HUDEP-2 (cell line): Measurements from ENCODE around the gene DMXL2.
A peak's percentile ranks its signal among the peaks of the same experiment; 100 is the strongest.
"Not testable (repeated sequence)": the region's sequence is repeated elsewhere in the genome, so short reads cannot be mapped to it uniquely, and the experiment has no call there.

ENCODE experiments used
- DNase-seq, 76 experiments: peaks; one replicate each; lab custom pipeline; 2025; ENCODE audit not compliant: unreplicated experiment in 76 of 76; lab: John Stamatoyannopoulos, UW

DMXL2 gene

DNA sequence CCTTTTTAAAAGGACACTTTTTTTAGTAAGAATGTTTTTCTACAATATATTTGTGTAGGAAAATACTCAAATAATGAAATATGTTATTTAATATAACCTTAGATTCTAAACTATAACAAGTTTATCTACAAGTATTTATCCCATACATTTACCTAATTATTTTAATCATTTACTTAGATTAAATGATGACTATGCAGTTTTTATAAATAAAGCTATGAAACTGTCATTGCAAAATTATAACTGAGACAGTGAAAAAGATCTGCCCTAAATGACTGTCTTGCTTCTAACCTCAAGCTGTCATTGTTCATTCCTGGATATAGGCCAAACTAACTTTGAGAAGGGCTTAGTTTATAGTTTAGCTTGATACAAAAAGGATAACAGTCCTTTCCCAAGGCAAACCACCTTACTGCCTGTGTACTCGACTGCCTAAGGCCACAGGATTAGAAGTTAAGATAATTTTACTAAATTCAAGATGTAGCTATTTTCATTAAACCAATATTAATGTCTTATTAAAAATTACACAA lies 197.0 kb downstream of the DMXL2 start:
- DNase-seq, result no peak

GRCh38 chr15:51424780-51425179 lies 197.8 kb downstream of the DMXL2 start:
- DNase-seq, result no peak

DNA sequence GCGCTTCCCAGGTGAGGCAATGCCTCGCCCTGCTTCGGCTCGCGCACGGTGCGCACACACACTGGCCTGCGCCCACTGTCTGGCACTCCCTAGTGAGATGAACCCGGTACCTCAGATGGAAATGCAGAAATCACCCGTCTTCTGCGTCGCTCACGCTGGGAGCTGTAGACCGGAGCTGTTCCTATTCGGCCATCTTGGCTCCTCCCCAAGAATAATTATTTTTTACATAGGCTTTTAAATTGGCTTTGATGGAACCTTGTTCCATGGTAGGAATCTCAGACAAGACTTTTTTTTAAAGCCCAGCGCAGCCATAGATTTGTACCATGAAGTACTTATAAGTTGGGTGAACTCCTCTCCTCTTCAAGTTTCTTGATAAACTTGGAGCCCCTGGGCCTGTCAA lies 199.5 kb downstream of the DMXL2 start:
- not testable (repeated sequence) for DNase-seq

- DNase-seq, result no peak
Measured at GRCh38 chr15:51416129-51416528, 206.4 kb downstream of the DMXL2 start.

DNA sequence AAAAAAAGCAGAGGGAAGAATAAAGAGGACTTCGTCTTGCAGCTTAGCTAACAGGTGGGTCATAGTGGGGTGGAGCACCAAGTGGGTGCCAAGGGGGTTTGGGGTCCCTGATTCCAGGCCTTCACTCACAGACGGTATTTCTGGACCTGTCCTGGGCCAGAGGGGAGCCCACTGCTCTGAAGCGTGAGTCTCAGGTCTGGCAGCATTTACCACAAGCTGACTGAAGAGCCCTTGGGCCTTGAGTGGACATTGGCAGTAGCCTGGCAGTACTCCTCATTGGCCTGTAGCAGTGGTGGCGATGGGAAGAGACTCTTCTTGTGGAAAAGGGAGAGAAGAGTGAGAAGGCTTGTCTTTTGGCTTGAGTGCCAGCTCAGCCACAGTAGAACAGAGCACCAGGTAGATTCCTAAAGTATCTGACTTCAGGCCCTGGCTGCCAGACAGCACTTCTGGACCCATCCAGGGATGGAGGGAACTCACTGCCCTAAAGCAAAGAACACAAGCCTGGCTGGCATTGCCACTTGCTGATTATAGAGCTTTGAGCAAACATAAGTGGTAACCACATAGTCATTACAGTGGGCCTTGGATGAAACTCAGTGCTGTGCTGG lies 208.2 kb downstream of the DMXL2 start:
- no peak for DNase-seq

DNA sequence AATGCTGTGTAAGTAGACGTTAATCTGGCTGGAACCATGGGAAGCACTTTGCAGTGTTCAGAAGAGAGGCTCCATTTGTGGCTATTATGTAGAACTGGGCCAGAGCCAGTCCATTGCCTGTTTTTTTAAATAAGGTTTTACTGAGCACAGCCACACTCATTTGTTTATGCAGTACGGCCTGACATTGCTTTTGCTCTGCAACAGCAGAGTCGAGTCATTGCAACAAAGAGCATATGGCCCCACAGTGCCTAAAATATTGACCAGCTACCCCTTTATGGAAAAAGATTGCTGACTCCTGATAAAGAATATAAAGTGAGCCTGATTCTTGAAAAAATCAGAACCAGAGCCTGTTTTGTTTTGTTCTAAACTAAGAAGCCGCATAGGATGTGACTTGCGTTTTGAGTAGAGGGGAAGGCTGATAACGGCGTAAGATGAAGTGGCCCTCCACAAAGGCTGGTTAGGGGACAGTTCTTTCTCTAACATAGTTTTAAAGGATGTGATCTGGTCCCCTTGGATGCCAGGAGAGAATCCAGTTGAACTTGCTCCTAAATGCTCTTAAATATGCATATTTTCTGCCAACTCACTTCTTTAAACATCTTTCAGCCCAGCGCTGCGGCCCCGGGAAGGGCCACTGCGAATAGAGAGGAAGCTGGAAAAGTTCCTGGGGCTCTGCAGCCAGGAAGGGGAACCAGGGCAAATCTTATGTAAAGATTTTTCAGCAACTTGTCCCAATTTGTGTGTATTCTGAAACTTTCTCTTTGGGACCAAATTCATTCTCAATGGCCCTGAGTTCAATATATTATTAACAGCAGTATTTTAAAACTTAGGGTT lies 216.7 kb downstream of the DMXL2 start:
- DNase-seq, result no peak

DNA sequence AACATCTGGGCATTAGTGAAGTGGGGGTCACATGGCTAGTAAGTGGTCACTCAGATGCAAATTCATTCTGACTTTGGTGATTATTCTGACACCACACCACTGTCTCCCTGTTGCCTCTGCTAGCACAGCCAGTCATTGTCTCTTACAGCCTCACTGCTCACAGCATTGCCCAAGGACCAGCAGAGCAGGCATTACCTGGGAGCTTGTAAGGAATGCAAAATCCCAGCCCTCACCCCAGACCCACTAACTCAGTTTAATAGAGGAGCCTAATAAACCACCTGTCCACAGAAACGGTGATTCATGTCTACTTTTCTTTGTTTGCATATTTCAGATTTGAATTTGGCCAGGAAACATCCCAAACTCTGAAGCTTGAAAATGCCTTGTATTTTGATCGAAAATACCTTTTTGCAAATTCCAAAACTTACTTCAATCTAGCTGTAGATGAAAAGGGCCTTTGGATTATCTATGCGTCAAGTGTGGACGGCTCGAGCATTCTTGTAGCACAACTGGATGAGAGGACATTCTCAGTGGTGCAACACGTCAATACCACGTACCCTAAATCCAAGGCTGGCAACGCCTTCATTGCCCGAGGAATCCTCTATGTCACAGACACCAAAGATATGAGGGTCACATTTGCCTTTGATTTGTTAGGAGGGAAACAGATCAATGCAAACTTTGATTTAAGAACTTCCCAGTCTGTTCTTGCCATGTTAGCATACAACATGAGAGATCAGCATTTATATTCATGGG lies 218.4 kb downstream of the DMXL2 start:
- DNase-seq, result no peak

DNA sequence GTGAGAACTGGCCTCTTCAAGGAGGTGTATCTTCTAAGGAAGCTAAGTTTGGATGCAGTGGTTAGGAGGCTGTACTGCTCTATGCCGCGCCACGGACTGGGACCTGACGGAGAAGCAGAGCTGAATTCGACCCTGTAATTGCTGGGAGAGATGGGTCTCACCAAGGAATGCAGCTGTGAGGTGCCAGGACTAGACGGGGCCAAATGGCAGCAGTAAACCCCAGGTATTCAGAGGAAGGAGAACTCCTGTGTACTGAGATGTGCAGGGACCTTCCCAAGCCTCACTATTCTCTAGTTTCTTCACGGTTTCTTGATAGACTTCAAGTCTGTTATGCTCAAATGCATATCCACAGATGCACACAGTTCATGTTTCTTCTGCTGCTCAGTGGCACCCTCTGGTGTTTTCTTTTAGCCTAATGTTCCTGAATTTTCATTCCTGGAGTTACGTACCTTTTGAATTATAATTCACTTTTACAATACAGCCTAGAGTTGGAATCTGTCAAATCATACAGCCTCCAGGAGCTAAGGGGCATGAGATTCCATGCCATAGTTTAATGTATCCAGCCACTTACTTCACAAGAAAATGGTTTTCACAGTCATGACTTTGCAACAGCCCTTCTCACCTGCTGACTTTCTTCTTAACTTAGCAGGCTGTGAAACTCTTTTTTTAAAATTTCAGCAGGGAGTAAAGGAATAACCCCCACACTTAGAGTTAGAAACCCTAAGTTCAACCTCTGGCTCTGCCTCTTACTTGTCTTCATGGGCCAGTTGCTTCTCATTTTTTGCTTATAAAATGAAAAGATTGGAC lies 219.3 kb downstream of the DMXL2 start:
- DNase-seq, result peak in 2 of 76 experiments; percentile 7 to 16

- DNase-seq, result peak in 12 of 76 experiments; percentile 3 to 26 (median 9)
Measured at GRCh38 chr15:51401872-51402517, 220.6 kb downstream of the DMXL2 start.

DNA sequence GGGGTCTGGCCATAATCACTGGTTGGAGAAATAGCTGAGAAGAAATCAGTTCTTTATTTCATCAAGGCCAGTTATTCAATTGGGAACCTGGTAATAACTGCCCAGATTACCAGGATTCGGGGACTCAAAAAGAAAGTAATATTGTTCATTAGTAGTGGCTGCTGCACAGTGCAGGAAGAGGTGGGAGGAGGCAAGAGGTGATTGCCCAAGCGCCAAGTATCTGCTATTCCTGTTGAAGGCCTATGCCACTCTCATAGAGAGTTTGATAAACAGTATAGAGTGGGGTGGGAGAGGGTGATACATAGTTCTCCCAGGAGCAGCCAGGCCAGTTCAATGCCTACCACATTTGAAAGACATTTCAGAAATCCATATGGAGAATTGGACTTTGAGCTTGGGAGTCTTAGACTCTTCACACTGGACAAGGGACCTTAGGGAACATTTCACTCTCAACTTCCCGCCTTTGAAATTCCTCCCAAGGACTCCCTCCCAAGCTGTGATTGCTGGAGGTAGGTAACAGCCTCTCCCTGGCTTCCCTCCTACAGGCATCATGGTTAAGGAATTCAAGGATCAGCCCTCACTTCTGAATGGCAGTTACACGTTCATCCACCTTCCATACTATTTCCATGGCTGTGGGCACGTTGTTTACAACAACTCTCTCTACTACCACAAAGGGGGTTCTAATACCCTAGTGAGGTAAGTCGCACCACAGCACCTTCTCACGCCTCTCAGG lies 221.4 kb downstream of the DMXL2 start:
- DNase-seq, result no peak

DNA sequence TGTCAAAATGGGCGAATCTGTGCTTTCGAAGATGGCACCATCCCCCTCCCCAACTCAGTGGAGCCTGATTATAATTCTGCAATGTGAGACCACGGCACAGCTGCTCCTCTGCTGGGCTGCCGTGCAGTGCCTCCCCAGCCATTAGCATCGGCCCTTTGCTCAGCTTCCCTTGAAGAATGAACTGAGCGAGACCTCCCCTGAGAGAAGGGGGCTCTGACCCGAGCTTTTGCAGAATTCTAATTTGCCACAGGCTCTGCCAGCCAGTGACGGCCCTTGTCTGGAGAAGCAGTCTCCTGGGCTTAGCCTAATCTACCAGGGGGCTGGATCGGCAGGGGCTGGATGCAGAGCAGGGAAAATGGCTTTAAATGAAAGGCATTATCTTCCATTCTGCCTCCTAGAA lies 223.9 kb downstream of the DMXL2 start:
- no peak for DNase-seq
